ENCODE measurements around the gene COA6. TPM values are rescaled to one million over a fixed set of nuclear protein-coding genes. Genes with fewer than 3 reads are reported as not detected.
A peak's percentile ranks its signal among the peaks of the same experiment; 100 is the strongest.

COA6 gene
- total RNA-seq, 2 donors from 2014 or later = 55.6 to 76.4 TPM

GRCh38 chr1:234408757-234409156 lies 35.5 kb downstream of the COA6 start:
- H3K27ac Mint-ChIP-seq = peak overlapping the region; percentile 84
- peak; percentile 96 for ATAC-seq (replicated peaks)
- H3K9me3 Mint-ChIP-seq = no peaks in the 10 kb centered on the region
- H3K4me1 Mint-ChIP-seq = peaks cover 11% of the 10 kb centered on the region
- H3K36me3 Mint-ChIP-seq (ENCODE audit: low read depth) = no peaks in the 10 kb centered on the region
- no peaks in the 10 kb centered on the region for H3K27me3 Mint-ChIP-seq
- peak overlapping the region; percentile 74 for H3K4me3 Mint-ChIP-seq

GRCh38 chr1:234409328-234409727 lies 36.1 kb downstream of the COA6 start:
- Mint-ChIP-seq H3K9me3 (no peaks in the 10 kb centered on the region), H3K36me3 (ENCODE audit: low read depth) (no peaks in the 10 kb centered on the region), H3K4me1 (peaks cover 11% of the 10 kb centered on the region), H3K27ac (peak overlapping the region; percentile 84), H3K27me3 (no peaks in the 10 kb centered on the region), H3K4me3 (peak overlapping the region; percentile 74)
- ATAC-seq (replicated peaks) = peak; percentile 68

- peaks cover 13% of the 10 kb centered on the region for H3K36me3 Mint-ChIP-seq (ENCODE audit: low read depth)
- no peak for ATAC-seq (replicated peaks)
- H3K4me3 Mint-ChIP-seq = no peak overlapping the region
- H3K4me1 Mint-ChIP-seq = peaks cover 11% of the 10 kb centered on the region
- no peak overlapping the region for H3K27ac Mint-ChIP-seq
- H3K27me3 Mint-ChIP-seq = no peaks in the 10 kb centered on the region
- no peaks in the 10 kb centered on the region for H3K9me3 Mint-ChIP-seq
Observed at GRCh38 chr1:234412830-234413229, 39.6 kb downstream of the COA6 start.

GRCh38 chr1:234413485-234413884 lies 40.2 kb downstream of the COA6 start:
- Mint-ChIP-seq H3K36me3 (ENCODE audit: low read depth) (peaks cover 17% of the 10 kb centered on the region), H3K27me3 (no peaks in the 10 kb centered on the region), H3K4me1 (peaks cover 9% of the 10 kb centered on the region), H3K9me3 (no peaks in the 10 kb centered on the region), H3K27ac (peak overlapping the region; percentile 0), H3K4me3 (no peak overlapping the region)
- ATAC-seq (replicated peaks) = no peak

GRCh38 chr1:234413990-234414389 lies 40.7 kb downstream of the COA6 start:
- H3K4me1 Mint-ChIP-seq = peaks cover 4% of the 10 kb centered on the region
- H3K27ac Mint-ChIP-seq = no peak overlapping the region
- H3K27me3 Mint-ChIP-seq = no peaks in the 10 kb centered on the region
- H3K36me3 Mint-ChIP-seq (ENCODE audit: low read depth) = peaks cover 20% of the 10 kb centered on the region
- no peak overlapping the region for H3K4me3 Mint-ChIP-seq
- no peak for ATAC-seq (replicated peaks)
- H3K9me3 Mint-ChIP-seq = no peaks in the 10 kb centered on the region

GRCh38 chr1:234427950-234428646 lies 54.8 kb downstream of the COA6 start:
- Mint-ChIP-seq H3K4me1 (no peaks in the 10 kb centered on the region), H3K4me3 (no peak overlapping the region), H3K27ac (no peak overlapping the region), H3K27me3 (no peaks in the 10 kb centered on the region), H3K36me3 (ENCODE audit: low read depth) (peaks cover 96% of the 10 kb centered on the region), H3K9me3 (no peaks in the 10 kb centered on the region)
- ATAC-seq (replicated peaks) = no peak

- H3K9me3 Mint-ChIP-seq = no peaks in the 10 kb centered on the region
- peaks cover 95% of the 10 kb centered on the region for H3K36me3 Mint-ChIP-seq (ENCODE audit: low read depth)
- ATAC-seq (replicated peaks) = no peak
- H3K4me1 Mint-ChIP-seq = peaks cover 6% of the 10 kb centered on the region
- no peak overlapping the region for H3K27ac Mint-ChIP-seq
- H3K27me3 Mint-ChIP-seq = no peaks in the 10 kb centered on the region
- no peak overlapping the region for H3K4me3 Mint-ChIP-seq
Observed at GRCh38 chr1:234429434-234429806, 56.2 kb downstream of the COA6 start.

GRCh38 chr1:234430691-234431090 lies 57.4 kb downstream of the COA6 start:
- Mint-ChIP-seq H3K4me1 (peaks cover 6% of the 10 kb centered on the region), H3K27me3 (no peaks in the 10 kb centered on the region), H3K4me3 (no peak overlapping the region), H3K9me3 (no peaks in the 10 kb centered on the region), H3K36me3 (ENCODE audit: low read depth) (peaks cover 93% of the 10 kb centered on the region), H3K27ac (peak overlapping the region; percentile 67)
- ATAC-seq (replicated peaks) = no peak

GRCh38 chr1:234431255-234431654 lies 58.0 kb downstream of the COA6 start:
- no peaks in the 10 kb centered on the region for H3K9me3 Mint-ChIP-seq
- peaks cover 6% of the 10 kb centered on the region for H3K4me1 Mint-ChIP-seq
- peaks cover 88% of the 10 kb centered on the region for H3K36me3 Mint-ChIP-seq (ENCODE audit: low read depth)
- no peaks in the 10 kb centered on the region for H3K27me3 Mint-ChIP-seq
- H3K27ac Mint-ChIP-seq = no peak overlapping the region
- no peak overlapping the region for H3K4me3 Mint-ChIP-seq
- ATAC-seq (replicated peaks) = no peak

- Mint-ChIP-seq H3K36me3 (ENCODE audit: low read depth) (peaks cover 84% of the 10 kb centered on the region), H3K4me1 (peaks cover 10% of the 10 kb centered on the region), H3K27ac (no peak overlapping the region), H3K9me3 (no peaks in the 10 kb centered on the region), H3K4me3 (no peak overlapping the region), H3K27me3 (no peaks in the 10 kb centered on the region)
- peak; percentile 91 for ATAC-seq (replicated peaks)
Observed at GRCh38 chr1:234433563-234434285, 60.5 kb downstream of the COA6 start.

Other genes with a start within 250 kb of the COA6 start
- gene TARBP1, start 105.7 kb downstream of the COA6 start, total RNA-seq = 10 to 100 TPM; 20.7 to 22.2 TPM
- 100 to 1,000 TPM in 1 of 2 donors, 10 to 100 TPM in 1; 84.5 to 134 TPM for gene IRF2BP2, start 236.7 kb downstream of the COA6 start, total RNA-seq